HG03025 (cell line): ENCODE data around the gene LAMP2.
"Not testable (repeated sequence)": the region's sequence is repeated elsewhere in the genome, so short reads cannot be mapped to it uniquely, and the experiment has no call there.

ENCODE experiments used
- ATAC-seq: cut with Tn5 transposase; IDR thresholded peaks from one replicate; pipeline ENCODE4 v1.9.1; 2021; ENCODE audit warnings: mild to moderate bottlenecking, moderate library complexity; ENCODE audit not compliant: unreplicated experiment, low FRiP score

The LAMP2 gene

GRCh38 chrX:120468825-120469525, at the start of gene LAMP2:
Gene LAMP2 (minus strand): TSS chrX:120469296. CDS start chrX:120469169, 127 bp downstream.
- peak; percentile 89 for ATAC-seq

- ATAC-seq = no peak
Observed at GRCh38 chrX:120517936-120518335, 48.8 kb upstream of the LAMP2 start.

GRCh38 chrX:120514236-120514635, 45.1 kb upstream of the LAMP2 start:
- ATAC-seq = no peak

- no peak for ATAC-seq
Observed at GRCh38 chrX:120512627-120513026, 43.5 kb upstream of the LAMP2 start.

- ATAC-seq = no peak
Observed at GRCh38 chrX:120512222-120512621, 43.1 kb upstream of the LAMP2 start.

- no peak for ATAC-seq
Observed at GRCh38 chrX:120504569-120504968, 35.5 kb upstream of the LAMP2 start.

GRCh38 chrX:120499301-120500072, 30.4 kb upstream of the LAMP2 start:
- ATAC-seq = no peak

- ATAC-seq = not testable (repeated sequence)
Observed at GRCh38 chrX:120490119-120490518, 21.0 kb upstream of the LAMP2 start.

- ATAC-seq = no peak
Observed at GRCh38 chrX:120486786-120487185, 17.7 kb upstream of the LAMP2 start.

GRCh38 chrX:120485638-120486520, 16.8 kb upstream of the LAMP2 start:
- ATAC-seq = peak; percentile 70

GRCh38 chrX:120485315-120485637, 16.2 kb upstream of the LAMP2 start:
- no peak for ATAC-seq

GRCh38 chrX:120477453-120477852, 8.4 kb upstream of the LAMP2 start:
- no peak for ATAC-seq

- ATAC-seq = no peak
Observed at GRCh38 chrX:120476714-120477113, 7.6 kb upstream of the LAMP2 start.

GRCh38 chrX:120475447-120475846, 6.4 kb upstream of the LAMP2 start:
- ATAC-seq = not testable (repeated sequence)

GRCh38 chrX:120474085-120474484, 5.0 kb upstream of the LAMP2 start:
- no peak for ATAC-seq

GRCh38 chrX:120469657-120470056, 561 bp upstream of the LAMP2 start:
- not testable (repeated sequence) for ATAC-seq

GRCh38 chrX:120468479-120468824, 644 bp downstream of the LAMP2 start:
- ATAC-seq = no peak

GRCh38 chrX:120468071-120468470, 1.0 kb downstream of the LAMP2 start:
- ATAC-seq = no peak

- ATAC-seq = no peak
Observed at GRCh38 chrX:120464411-120464810, 4.7 kb downstream of the LAMP2 start.

GRCh38 chrX:120463241-120463640, 5.9 kb downstream of the LAMP2 start:
- no peak for ATAC-seq

GRCh38 chrX:120462370-120462769, 6.7 kb downstream of the LAMP2 start:
- ATAC-seq = no peak
